Upper lobe of left lung (tissue), 6 donors: Measurements from ENCODE around the gene BTG3. TPM values are rescaled to one million over a fixed set of nuclear protein-coding genes. Genes with fewer than 3 reads are reported as not detected.
A peak's percentile ranks its signal among the peaks of the same experiment; 100 is the strongest.

ENCODE experiments used
- ATAC-seq, 2 donors: fragments of 200-7000 bp; cut with Tn5 transposase; one replicate each; pipeline ENCODE4 v1.9.1; 2022; ENCODE audit warnings: mild to moderate bottlenecking in 2 of 2, moderate library complexity in 2 of 2; ENCODE audit not compliant: low FRiP score in 2 of 2
- DNase-seq, 2 donors: peaks; one replicate each; pipeline ENCODE4 v3.0.0-alpha.2; 2019 to 2020
- H3K27ac ChIP-seq, 4 donors: fragments of 200-600 bp; sonication (generic); one replicate each; pipeline ENCODE4 v1.5.1; 2016 to 2019
- H3K27me3 ChIP-seq, 4 donors: fragments of 200-600 bp; sonication (generic); one replicate each; pipeline ENCODE4 v1.5.1; 2017 to 2019
- H3K36me3 ChIP-seq, 4 donors: fragments of 200-600 bp; sonication (generic); one replicate each; pipeline ENCODE4 v1.5.1; 2016 to 2019
- H3K4me1 ChIP-seq, 4 donors: fragments of 200-600 bp; sonication (generic); one replicate each; pipeline ENCODE4 v1.5.1; 2018 to 2019
- H3K4me3 ChIP-seq, 4 donors: fragments of 200-600 bp; sonication (generic); one replicate each; pipeline ENCODE4 v1.5.1; 2017 to 2019; ENCODE audit warnings: mild to moderate bottlenecking in 2 of 4, moderate library complexity in 1 of 4
- H3K9me3 ChIP-seq, 4 donors: fragments of 200-600 bp; sonication (generic); one replicate each; pipeline ENCODE4 v1.5.1; 2018 to 2019
- EP300 ChIP-seq, 4 donors: sonication (generic); formaldehyde crosslinking; IDR thresholded peaks; one replicate each; pipeline ENCODE4 v1.5.1; 2017; ENCODE audit warnings: antibody characterized with exemption in 4 of 4, control low read depth in 2 of 4
- POLR2A ChIP-seq, 4 donors: fragments of 450-650 bp; IDR thresholded peaks; one replicate each; pipeline ENCODE4 v1.5.1; 2016 to 2017; ENCODE audit warnings: antibody characterized with exemption in 4 of 4, mild to moderate bottlenecking in 2 of 4
- POLR2AphosphoS5 ChIP-seq, 2 donors: sonication (generic); formaldehyde crosslinking; IDR thresholded peaks; one replicate each; pipeline ENCODE4 v1.5.1; 2017; ENCODE audit warnings: antibody characterized with exemption in 2 of 2
- WGBS, 2 donors: methylation state at CpG; one replicate each; pipeline ENCODE4 v1.1.5; 2017 to 2018; 5-methylcytosine and 5-hydroxymethylcytosine counted together
- total RNA-seq, 6 donors: library from RNA; depleted of rRNA in 4 of 6; stranded (reverse); fragments of >200 nt in 4 of 6; gene quantifications; one replicate each; pipeline versions ENCODE4 v1.1.0 to v1.2.1, GENCODE V29; 2016 to 2021
- TF ChIP-seq, protein P1 (sequence below), 6 experiments: fragments of 450-650 bp in 4 of 6; fragments of 200-600 bp in 2 of 6; sonication (generic) in 2 of 6; IDR thresholded peaks; one replicate each; pipeline ENCODE4 v1.5.1; 2016 to 2019; ENCODE audit warnings: antibody characterized with exemption in 6 of 6
- donor health status: DM: no; HTN: no; CAD: no; lungs with moderate emphysema.
- donor health status: DM: no; HTN: yes; CAD: no; lungs with severe emphysema.

Gene BTG3
- total RNA-seq, 6 donors from 2014 or later: 50.7 to 189 (median 88.3) TPM

DNA sequence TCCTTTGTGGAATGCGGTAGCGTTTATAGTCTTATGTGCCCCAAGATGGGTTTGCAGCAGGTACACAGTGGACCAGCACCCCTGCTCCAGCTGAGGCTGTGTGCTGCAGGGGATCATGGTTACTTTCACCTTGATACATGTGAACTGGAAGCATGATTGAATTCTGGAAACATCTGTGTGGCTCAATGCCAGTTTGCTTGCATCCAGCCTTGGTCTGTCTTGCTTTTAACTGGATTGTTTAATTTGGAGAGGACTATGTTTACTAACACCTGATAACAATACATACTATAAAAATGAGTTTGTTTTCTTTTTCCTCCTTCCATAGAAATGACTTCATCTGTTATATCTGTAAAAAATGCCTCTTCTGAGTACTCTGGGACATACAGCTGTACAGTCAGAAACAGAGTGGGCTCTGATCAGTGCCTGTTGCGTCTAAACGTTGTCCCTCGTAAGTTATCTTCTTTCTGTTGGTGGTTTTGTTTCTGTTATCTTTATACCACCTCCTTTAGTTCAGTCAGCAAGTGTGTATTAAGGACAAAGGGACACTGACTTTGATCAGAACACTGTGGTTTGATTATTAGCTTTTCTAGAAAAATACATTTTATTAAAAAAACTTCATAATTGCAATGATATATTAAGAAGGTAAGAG is 52.2 kb downstream of the BTG3 start:
- WGBS, 2 donors: 63 to 64% methylated on average over 5 of the region's 5 CpGs
- no peaks in the 10 kb centered on the region for H3K27me3 ChIP-seq
- TF ChIP-seq POLR2AphosphoS5 (IDR thresholded peaks at IDR 0.05): no peak
- no peak for TF ChIP-seq POLR2A (IDR thresholded peaks at IDR 0.05)
- TF ChIP-seq, protein P1, sequence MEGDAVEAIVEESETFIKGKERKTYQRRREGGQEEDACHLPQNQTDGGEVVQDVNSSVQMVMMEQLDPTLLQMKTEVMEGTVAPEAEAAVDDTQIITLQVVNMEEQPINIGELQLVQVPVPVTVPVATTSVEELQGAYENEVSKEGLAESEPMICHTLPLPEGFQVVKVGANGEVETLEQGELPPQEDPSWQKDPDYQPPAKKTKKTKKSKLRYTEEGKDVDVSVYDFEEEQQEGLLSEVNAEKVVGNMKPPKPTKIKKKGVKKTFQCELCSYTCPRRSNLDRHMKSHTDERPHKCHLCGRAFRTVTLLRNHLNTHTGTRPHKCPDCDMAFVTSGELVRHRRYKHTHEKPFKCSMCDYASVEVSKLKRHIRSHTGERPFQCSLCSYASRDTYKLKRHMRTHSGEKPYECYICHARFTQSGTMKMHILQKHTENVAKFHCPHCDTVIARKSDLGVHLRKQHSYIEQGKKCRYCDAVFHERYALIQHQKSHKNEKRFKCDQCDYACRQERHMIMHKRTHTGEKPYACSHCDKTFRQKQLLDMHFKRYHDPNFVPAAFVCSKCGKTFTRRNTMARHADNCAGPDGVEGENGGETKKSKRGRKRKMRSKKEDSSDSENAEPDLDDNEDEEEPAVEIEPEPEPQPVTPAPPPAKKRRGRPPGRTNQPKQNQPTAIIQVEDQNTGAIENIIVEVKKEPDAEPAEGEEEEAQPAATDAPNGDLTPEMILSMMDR (IDR thresholded peaks at IDR 0.05): no peak
- TF ChIP-seq EP300 (IDR thresholded peaks at IDR 0.05): no peak
- H3K27ac ChIP-seq: no peak overlapping the region
- H3K4me3 ChIP-seq: no peak overlapping the region
- no peaks in the 10 kb centered on the region for H3K36me3 ChIP-seq
- no peak for ATAC-seq
- no peaks in the 10 kb centered on the region for H3K4me1 ChIP-seq
- DNase-seq: no peak
- H3K9me3 ChIP-seq: no peaks in the 10 kb centered on the region

DNA sequence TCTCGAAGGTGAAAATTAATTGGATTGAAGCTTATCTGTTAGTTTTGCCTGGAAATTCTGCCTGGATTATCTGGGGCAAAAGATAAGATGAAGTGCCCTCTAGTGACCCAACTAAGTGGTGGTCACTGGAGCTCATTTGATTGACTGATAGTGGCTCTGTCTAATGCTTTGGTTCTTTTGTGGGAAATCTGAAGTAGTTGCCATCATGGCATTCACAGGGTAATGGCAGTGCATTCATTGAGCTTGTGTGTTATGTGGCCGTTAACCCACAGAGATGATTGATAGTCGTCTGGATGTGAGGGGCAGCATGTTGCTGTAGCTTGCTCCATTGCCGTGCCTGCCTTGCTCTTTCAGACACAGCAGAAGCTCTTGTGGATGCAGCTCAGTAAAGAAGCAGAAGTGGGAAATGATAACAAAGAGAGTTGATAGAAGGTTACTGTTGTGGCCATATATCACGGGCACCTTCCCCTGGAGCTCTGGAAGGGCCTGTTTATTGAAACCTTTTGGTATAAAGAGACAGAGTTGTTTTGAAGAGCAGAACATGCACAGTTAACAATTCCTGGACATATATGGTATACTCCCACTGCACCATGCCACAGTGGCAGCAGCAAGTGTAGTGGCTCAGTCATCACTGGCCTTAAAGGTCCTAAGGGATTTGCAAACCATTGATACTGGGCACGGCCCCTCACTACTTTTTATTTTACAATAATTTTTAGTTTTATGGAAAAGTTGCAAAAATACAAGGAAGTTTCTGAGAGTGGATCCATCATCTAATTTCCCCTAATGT is 57.8 kb downstream of the BTG3 start:
- WGBS, 2 donors: 52% methylated on average over 6 of the region's 6 CpGs
- TF ChIP-seq, protein P1 (IDR thresholded peaks at IDR 0.05): peak in 1 of 6 experiments; percentile 28
- no peak for TF ChIP-seq EP300 (IDR thresholded peaks at IDR 0.05)
- no peaks in the 10 kb centered on the region for H3K9me3 ChIP-seq
- no peak overlapping the region for H3K4me3 ChIP-seq
- peak in 1 of 2 donors; percentile 36 for ATAC-seq
- H3K27ac ChIP-seq: no peak overlapping the region
- no peaks in the 10 kb centered on the region for H3K36me3 ChIP-seq
- H3K4me1 ChIP-seq: no peaks in the 10 kb centered on the region
- no peak for DNase-seq
- no peaks in the 10 kb centered on the region for H3K27me3 ChIP-seq

DNA sequence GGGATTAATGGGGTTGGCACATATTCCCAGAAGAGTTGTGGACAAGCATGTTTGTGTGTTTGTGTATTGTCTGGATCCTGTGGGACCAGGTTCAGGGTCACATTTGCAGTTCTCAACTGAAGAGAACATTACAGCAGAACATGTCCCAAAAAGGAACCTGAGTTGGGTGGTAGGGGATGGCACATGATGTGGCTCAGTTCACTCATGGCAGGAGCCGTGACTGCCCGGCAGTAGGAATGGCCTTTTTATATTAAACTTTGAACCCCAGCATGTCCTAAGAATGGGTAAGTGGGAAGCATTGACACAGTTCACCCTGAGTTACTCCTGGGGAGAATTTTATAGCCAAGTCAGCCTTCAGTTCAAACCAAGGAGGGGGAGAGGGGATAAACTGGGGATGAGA is 58.6 kb downstream of the BTG3 start:
- Histone ChIP-seq H3K4me3 (no peak overlapping the region), H3K36me3 (no peaks in the 10 kb centered on the region), H3K27ac (no peak overlapping the region), H3K27me3 (no peaks in the 10 kb centered on the region), H3K9me3 (no peaks in the 10 kb centered on the region), H3K4me1 (no peaks in the 10 kb centered on the region)
- TF ChIP-seq POLR2A (IDR thresholded peaks at IDR 0.05): no peak
- TF ChIP-seq EP300 (IDR thresholded peaks at IDR 0.05): no peak
- no peak for TF ChIP-seq POLR2AphosphoS5 (IDR thresholded peaks at IDR 0.05)
- TF ChIP-seq, protein P1 (IDR thresholded peaks at IDR 0.05): no peak
- no peak for DNase-seq
- no peak for ATAC-seq
- 44 to 78% methylated on average over 2 of the region's 2 CpGs for WGBS, 2 donors

DNA sequence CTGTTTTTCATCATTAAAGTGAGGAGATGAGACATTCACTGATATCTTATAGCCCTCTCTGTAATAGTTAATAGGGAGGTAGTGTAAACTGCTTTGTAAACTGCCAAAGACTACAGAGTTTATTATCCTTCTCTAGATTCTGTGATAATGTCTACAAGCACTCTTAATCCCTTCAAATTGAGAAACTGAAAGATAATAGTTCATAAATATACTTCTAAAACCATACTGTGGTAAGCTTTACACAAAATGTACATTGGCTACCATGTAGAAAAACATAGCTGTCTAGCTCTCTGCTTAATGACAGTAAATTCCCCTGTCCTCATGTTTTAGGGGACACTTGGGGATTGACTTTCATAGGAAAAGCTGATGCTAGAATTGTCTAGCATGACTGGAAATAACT is 60.3 kb downstream of the BTG3 start:
- H3K27ac ChIP-seq: no peak overlapping the region
- TF ChIP-seq POLR2AphosphoS5 (IDR thresholded peaks at IDR 0.05) (no peak), EP300 (IDR thresholded peaks at IDR 0.05) (no peak), POLR2A (IDR thresholded peaks at IDR 0.05) (no peak)
- TF ChIP-seq, protein P1 (IDR thresholded peaks at IDR 0.05): no peak
- no peak for ATAC-seq

More for the DNA sequence above, 60.3 kb downstream of the BTG3 start:
- Histone ChIP-seq H3K4me3 (no peak overlapping the region), H3K4me1 (no peaks in the 10 kb centered on the region), H3K36me3 (no peaks in the 10 kb centered on the region), H3K27me3 (no peaks in the 10 kb centered on the region), H3K9me3 (no peaks in the 10 kb centered on the region)
- no peak for DNase-seq
